GM19025 (cell line): ENCODE results near the gene GARIN3.
"Not testable (repeated sequence)": the region's sequence is repeated elsewhere in the genome, so short reads cannot be mapped to it uniquely, and the experiment has no call there.

Experiments used
- ATAC-seq: cut with Tn5 transposase; IDR thresholded peaks from one replicate; pipeline ENCODE4 v1.9.1; 2021; ENCODE audit warnings: mild to moderate bottlenecking, low read depth, moderate library complexity; ENCODE audit not compliant: unreplicated experiment

GARIN3 gene

GRCh38 chr5:157166214-157167213 is at the start of gene GARIN3:
Gene GARIN3 (minus strand): TSS chr5:157166264. CDS start chr5:157166168, 96 bp downstream.
- no peak for ATAC-seq

- ATAC-seq: no peak
Measured at GRCh38 chr5:157215514-157216167, 49.6 kb upstream of the GARIN3 start.

GRCh38 chr5:157214861-157215513 is 48.9 kb upstream of the GARIN3 start:
- peak; percentile 36 for ATAC-seq

GRCh38 chr5:157214415-157214814 is 48.4 kb upstream of the GARIN3 start:
- no peak for ATAC-seq

GRCh38 chr5:157213527-157214243 is 47.6 kb upstream of the GARIN3 start:
- ATAC-seq: no peak

- ATAC-seq: no peak
Measured at GRCh38 chr5:157212307-157212706, 46.2 kb upstream of the GARIN3 start.

- not testable (repeated sequence) for ATAC-seq
Measured at GRCh38 chr5:157210652-157211051, 44.6 kb upstream of the GARIN3 start.

- no peak for ATAC-seq
Measured at GRCh38 chr5:157205708-157206107, 39.6 kb upstream of the GARIN3 start.

- ATAC-seq: no peak
Measured at GRCh38 chr5:157204765-157205164, 38.7 kb upstream of the GARIN3 start.

- no peak for ATAC-seq
Measured at GRCh38 chr5:157203417-157203816, 37.4 kb upstream of the GARIN3 start.

GRCh38 chr5:157201857-157202256 is 35.8 kb upstream of the GARIN3 start:
- ATAC-seq: no peak

GRCh38 chr5:157198277-157198986 is 32.4 kb upstream of the GARIN3 start:
- no peak for ATAC-seq

- no peak for ATAC-seq
Measured at GRCh38 chr5:157197086-157197485, 31.0 kb upstream of the GARIN3 start.

GRCh38 chr5:157196045-157196444 is 30.0 kb upstream of the GARIN3 start:
- no peak for ATAC-seq

GRCh38 chr5:157193699-157194424 is 27.8 kb upstream of the GARIN3 start:
- ATAC-seq: no peak

GRCh38 chr5:157189223-157189622 is 23.2 kb upstream of the GARIN3 start:
- no peak for ATAC-seq

GRCh38 chr5:157188270-157188669 is 22.2 kb upstream of the GARIN3 start:
- ATAC-seq: no peak

- ATAC-seq: no peak
Measured at GRCh38 chr5:157187046-157187754, 21.1 kb upstream of the GARIN3 start.
